NCI-H460 (cell line): ENCODE data around the gene NOPCHAP1. TPM values are rescaled to one million over a fixed set of nuclear protein-coding genes. Genes with fewer than 3 reads are reported as not detected.
"Not testable (repeated sequence)": the region's sequence is repeated elsewhere in the genome, so short reads cannot be mapped to it uniquely, and the experiment has no call there.

Experiments
- DNase-seq: peaks from one replicate; pipeline ENCODE4 v3.0.0-alpha.2; 2016; ENCODE audit warnings: low read depth; ENCODE audit errors: extremely low read depth
- polyA plus RNA-seq: library from polyadenylated mRNA; depleted of rRNA; stranded (reverse); fragments of >200 nt; gene quantifications from 2 replicates; pipeline ENCODE4 v1.2.3, GENCODE V29; 2014; cell fraction: nucleus; rRNA removed
- total RNA-seq: library from RNA; depleted of rRNA; stranded (reverse); fragments of >200 nt; shearing (Covaris generic); gene quantifications from 2 replicates; pipeline ENCODE4 v1.2.3, GENCODE V29; 2014; rRNA removed

The NOPCHAP1 gene, protein sequence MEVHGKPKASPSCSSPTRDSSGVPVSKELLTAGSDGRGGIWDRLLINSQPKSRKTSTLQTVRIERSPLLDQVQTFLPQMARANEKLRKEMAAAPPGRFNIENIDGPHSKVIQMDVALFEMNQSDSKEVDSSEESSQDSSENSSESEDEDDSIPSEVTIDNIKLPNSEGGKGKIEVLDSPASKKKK
- 24.4 and 29.9 TPM in 2 replicates for total RNA-seq
- 2.8 and 33.8 TPM in 2 replicates for polyA plus RNA-seq

DNA sequence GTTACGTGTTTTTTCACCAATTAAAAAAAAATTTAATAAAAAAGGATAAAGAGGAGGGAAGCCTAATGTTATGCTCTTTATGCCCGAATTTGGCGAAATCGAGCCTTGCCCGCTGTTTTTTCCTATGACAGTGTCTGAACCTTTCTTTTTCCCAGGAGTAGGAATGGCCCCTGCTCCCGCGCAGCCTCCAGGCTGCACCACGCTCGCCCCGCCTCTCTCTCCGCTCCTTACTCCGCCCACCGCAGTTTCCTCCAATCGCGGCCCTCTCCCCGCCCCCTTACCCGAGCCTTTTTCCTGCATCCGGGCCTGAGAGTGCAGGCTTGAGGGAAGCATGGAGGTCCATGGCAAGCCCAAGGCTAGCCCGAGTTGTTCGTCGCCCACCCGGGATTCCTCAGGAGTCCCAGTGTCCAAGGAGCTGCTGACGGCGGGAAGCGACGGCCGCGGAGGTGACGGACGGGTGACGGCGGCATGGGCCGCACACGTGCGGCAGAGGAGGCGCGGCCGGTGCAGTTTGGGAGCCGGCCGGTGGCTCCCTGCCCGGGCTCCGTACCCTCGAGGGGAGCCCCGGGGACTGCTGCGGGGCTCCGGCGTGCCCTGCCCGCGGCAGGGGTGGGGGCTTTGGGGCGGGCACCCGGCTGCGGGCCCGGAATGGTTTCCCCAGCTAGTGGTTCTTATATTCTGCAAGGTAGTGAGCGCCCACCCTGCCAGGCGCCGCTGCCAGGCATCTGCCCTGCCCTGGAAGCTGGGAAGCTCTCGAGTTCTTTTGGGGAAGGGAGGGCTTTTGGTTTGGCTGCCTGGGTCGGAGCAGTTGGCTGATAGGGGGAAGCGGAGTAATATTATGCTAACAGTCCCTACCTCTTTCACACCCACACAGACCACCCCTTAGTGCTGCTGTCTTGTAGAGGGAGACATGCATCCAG is at the start of gene NOPCHAP1:
Gene NOPCHAP1 (plus strand): TSS at position 295 of the 920 bp plus-strand sequence. CDS start 37 bp downstream, at position 332.
- peak; percentile 90 for DNase-seq

DNA sequence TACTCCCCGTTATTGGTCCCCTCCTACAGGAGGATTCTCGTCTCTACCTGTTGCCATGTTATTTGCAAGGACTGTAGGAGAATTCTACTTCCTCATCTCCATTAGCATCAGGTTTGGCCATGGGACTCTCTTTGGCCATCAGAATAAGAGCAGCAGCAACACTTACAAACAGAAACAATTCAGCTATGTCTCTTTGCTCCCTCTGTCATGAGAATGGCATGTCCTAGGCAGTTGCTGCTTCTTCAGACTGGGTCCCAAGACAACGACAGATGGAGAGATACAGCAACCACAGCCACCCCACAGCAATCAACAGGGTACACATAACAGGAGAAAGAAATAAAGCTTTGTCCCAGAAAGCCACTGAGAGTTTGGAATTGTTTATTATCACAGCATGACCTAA is 47.7 kb upstream of the NOPCHAP1 start:
- no peak for DNase-seq

DNA sequence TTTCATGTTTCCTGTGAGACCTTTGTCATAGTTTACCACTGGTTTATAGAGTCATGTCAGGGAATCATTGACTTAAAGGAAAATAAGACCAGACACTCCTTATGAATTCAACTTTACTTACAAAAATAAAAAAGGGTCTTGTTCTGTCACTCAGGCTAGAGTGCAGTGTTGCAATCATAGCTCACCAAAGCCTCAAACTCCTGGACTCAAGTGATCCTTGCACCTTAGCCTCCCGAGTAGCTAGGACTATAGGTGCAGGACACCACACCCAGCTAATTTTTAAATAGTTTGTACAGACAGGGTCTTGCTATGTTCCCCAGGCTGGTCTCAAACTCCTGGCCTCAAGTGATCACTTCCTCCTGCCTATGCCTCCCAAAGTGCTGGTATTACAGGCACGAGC is 47.0 kb upstream of the NOPCHAP1 start:
- DNase-seq, result no peak

DNA sequence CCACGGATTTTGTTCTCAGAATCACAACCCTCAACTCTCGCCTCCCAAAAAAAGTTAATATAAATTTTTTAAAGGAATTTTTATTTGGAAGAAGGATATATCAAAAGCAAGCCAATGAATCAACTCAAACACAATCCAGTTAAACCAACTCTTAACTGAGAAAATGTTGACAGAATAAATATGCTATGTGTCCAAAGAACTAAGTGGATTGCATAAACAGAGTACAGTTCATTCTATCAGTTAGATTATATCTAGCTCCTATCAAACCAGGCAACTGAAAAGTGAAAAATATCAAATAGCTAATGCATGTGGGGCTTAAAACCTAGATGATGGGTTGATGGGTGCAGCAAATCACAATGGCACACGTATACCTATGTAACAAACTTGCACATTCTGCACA is 44.7 kb upstream of the NOPCHAP1 start:
- no peak for DNase-seq

DNA sequence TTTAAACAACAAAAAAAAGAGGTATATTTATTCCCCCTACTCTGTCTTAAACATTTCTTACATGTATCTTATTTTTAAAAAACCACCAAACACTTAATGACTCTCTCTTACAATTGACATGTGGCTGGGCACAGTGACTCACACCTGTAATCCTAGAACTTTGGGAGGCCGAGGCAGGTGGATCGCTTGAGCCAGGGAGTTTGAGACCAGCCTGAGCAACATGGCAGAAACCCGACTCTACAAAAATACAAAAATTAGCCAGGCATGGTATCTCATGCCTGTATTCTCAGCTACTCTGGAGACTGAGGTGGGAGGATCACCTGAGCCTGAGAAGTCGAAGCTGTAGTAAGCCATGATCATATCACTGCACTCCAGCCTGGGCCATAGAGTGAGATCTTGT is 44.0 kb upstream of the NOPCHAP1 start:
- no peak for DNase-seq

DNA sequence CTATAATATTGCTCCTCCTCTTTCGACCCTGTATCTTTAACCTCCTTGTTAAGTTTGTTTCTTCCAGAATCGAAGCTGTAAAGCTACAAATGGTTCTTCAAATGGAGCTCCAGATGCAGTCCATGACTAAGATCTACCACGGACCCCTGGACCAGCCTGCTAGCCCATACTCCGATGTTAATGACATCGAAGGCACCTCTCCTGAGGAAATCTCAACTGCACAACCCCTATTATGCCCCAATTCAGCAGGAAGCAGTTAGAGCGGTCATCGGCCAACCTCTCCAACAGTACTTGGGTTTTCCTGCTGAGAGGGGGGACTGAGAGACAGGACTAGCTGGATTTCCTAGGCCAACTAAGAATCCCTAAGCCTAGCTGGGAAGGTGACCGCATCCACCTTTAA is 42.7 kb upstream of the NOPCHAP1 start:
- not testable (repeated sequence) for DNase-seq

DNA sequence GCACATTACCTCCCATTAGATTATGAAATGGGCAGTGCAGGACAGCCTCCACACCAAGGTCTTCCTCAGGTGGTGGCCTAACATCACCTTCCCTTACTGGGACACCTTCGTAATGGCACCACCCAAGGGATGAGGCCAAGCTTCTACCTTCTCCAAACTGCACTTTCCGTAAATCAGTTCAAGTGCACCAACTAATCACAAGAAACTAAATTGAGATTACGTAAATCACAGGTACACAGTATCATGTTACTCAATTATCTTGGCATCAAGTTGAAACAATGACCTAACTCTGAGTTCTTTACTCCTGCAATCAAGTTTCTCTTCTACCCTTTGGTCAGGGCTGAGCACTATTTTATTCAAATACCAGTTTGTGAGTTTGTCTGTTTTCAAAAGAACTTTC is 41.9 kb upstream of the NOPCHAP1 start:
- no peak for DNase-seq

DNA sequence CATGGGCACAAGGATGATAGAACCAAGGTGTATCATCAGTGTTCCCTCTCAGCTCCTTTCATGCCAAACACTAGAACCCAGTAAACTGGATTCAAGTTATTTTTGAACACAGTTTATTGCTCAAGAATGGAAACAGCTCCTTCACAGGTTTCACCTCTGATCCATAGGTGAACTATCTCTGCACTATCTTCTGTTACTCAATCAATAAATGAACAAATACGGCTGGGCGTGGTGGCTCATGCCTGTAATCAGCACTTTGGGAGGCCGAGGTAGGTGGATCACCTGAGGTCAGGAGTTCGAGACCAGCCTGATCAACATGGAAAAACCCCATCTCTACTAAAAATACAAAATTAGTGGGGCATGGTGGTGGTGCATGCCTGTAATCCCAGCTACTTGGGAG is 37.4 kb upstream of the NOPCHAP1 start:
- not testable (repeated sequence) for DNase-seq

DNA sequence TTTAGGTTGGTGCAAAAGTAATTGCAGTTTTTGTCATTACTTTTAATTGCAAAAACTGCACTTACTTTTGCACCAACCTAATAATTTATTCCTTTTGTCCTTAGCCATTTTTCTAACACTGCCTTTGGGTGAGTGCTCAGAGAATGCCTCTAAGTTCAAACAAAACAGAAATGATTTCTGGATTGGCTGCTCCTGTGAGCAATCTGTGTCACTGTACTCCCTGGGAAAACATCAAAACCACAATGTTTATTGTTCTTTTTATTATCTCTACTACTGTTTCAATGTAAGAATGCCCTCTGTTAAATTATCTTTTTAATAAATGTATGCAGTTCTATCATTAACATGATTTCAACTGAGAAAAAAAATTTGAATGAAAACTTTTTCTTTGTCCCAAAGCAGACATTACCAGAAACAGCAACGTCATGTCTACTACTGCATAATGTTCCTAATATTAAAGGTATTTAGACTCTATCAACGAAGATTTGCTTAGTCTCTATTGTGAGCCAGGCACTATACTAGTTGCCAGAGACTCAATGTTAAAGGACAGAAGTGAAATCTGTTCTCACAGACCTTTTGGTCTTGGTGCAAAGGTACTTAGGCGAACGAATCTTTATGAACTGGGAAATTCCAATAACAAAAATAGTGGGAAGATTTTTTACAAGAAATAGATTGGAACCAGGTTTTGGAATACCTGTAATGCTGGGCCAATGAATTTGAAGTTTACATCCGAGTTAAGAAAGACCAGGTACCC is 34.2 kb upstream of the NOPCHAP1 start:
- no peak for DNase-seq

DNA sequence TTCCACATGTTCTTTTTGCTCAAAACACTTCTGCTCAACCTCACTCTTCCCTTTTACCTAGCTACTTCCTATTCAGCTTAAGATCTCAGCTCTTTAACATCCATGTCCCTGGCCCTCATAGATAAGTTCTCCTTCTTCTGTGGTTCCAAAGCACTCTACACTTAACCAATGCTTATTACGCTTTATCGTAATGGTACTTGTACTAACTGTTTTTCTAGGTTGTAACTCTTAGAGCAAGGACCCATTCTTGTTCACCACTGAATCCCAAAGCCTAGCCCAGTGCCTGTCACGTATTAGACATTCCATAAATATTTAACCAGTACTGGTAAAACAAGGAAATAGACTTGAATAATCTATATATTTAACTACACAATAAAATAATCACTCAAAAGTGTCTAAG is 33.3 kb upstream of the NOPCHAP1 start:
- no peak for DNase-seq

DNA sequence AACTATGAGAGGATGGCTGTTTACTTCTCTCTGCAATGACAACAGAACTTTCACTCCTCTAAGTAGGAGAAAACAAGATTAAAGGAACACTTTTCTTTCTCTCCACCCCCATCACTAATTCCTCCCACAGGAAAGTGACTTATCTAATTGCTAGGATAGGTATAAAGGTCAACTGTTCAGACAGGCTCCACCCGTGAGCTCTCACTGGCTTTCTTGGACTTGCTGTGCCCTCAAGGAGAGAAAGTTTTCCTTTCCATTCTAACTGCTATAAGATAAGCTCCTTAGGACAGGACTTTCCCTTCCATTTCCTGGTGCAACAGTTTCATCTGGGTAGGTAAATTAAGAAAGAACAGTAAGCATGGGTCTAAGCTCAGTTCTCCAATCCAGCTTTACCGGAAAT is 32.8 kb upstream of the NOPCHAP1 start:
- no peak for DNase-seq

DNA sequence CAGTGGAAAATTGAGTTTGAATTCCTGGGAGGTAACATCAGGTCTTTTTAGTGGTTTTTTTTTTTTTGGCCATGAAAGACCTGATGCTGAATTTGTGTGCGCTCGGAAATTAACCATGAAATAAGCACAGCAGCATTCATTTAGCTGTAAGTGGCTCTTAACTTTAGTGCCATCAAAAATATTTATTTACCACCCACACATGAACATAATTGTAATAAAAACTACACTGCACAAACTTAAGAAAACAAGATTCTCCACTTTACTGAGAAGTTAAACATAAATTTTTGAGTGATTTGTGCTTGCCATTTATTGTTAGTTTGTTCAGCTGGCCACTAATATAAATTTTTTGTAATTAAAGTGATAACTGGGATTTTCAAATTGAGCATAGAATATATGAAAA is 30.4 kb upstream of the NOPCHAP1 start:
- DNase-seq, result no peak

DNA sequence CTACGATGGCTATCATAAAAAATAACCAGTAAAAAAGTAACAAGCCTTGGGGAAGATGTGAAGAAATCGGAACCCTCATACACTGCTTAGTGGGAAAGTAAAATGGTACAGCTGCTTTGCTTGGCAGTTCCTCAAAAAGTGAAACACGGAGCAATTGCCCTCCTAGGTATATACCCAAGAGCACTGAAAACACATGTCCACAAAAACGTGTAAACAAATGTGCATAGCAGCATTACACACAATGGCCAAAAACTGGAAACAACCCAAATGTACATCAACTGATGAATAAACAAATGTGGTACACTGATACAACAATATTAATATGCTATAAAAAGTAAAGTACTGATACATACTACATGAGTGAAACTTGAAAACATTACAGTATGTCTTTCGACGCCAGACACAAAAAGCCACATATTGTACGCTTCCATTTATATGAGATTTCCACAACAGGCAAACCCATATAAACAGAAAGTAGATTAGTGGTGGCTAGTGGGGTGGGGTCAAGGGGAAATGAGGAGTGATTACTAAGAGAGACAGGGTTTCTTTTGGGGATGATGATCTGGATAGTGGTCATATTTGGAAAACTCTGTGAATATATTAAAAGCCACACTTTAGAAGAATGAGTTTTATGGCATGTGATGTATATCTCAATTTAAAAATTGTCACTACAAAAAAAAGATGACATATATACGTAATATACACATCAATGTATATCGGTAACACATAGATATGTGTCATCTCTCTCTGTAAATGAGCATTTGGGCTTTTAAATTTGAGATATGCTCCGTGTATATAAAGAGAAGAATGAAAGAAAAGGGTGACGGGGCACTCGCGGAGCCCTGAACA is 29.0 kb upstream of the NOPCHAP1 start:
- no peak for DNase-seq

DNA sequence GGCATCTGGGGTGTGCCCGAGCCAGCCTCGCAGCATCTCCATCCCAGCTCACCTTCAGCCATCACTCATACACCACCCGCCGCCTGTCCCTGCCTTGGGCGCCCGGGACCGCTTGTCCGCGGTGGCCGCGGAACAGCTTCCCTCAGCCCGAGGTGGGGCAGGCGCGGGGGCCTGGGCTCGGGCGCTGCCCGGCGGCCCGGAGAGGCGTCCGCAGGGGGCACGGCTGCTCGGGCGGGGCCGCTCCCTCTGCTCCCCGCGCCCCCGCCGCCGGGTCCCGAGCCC is 28.5 kb upstream of the NOPCHAP1 start:
- no peak for DNase-seq

DNA sequence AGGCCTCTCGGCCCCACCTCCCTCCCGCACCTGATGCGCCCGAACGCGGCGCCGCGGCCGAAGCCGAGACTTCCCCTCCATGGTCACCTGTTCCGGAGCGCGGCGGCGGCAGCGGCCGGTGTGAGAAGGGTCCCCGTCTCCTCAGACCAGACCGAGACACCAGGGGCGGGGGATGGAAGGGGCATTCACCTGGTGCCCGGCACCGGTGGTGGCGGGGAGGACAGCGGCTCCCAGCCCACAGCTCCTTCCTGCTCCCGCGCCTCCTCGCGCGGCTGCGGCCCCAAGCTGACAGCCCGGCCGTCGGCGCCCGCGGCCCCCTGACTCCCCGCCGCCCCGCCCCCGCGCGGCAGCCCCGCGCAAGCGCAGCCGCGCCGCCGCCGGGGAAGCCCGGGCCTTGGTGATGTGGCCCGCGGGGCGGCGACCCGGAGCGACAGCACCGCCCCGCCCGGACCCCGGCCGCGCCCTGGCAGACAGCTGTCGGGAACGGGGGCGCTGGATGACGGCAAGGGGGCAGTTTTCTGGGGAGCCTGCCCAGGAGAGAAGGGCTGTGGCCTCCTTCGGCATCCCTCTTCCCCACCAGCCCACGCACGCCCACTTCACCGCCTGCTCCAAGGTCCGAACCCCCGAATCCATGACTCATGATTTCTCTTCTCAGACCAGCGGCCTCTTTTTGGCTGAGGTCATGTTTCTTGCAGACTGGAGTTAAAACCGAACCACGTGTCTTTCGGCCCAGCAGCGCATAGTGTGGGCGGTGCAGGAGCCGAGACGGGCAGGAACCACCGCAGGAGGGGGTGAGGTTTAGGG is 27.9 kb upstream of the NOPCHAP1 start, which contains the start of gene SLC41A2:
Gene SLC41A2 (minus strand): TSS at position 290 of the 804 bp plus-strand sequence. CDS start 29,763 bp downstream, outside the sequence.
- peak; percentile 76 for DNase-seq

DNA sequence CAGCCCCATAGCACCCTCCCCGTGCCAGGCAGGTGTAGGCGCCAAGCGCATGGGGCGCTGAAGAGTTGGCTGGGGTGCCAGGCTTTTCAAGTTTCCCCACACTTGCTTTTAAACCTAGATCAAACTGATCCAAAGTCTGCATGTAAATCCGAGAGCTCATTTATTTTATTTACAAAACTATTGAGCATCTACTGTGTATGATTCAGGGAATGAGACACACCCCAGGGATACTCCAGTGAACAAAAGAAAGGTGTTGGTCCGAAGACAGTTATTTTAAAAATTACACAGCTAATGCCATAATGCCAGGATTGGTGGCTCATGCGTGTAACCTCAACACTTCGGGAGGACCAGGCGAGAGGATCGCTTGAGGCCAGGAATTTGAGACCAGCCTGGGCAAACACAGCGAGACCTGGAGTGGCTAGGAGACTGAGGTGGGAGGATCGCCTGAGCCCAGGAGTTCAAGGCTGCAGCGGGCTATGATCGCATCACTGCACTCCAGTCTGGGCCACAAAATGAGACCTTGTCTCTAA is 27.2 kb upstream of the NOPCHAP1 start:
- DNase-seq, result no peak

DNA sequence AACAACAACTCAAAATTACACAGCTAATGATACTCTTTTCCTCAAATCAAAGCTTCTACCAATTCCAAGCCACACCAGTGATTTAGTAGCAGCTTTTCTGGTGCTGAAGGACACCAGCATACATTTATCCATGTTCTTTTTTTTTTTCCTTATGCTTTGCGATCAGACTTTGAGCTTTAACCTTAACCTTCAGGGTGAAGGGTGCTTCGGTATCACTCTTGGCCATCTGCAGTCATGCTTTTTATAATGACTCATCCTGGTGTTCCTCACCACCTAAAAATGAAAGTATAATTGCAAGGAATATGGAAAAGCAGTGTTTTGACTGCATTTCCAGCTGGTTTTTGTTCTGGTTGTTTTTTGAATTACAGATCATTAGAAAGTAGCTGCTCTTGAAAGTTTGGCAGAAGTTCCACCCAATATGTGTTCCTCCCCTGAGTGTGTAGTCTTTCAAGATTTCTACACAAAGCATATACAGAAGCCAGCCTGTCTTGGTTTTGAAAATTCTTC is 26.7 kb upstream of the NOPCHAP1 start:
- no peak for DNase-seq

DNA sequence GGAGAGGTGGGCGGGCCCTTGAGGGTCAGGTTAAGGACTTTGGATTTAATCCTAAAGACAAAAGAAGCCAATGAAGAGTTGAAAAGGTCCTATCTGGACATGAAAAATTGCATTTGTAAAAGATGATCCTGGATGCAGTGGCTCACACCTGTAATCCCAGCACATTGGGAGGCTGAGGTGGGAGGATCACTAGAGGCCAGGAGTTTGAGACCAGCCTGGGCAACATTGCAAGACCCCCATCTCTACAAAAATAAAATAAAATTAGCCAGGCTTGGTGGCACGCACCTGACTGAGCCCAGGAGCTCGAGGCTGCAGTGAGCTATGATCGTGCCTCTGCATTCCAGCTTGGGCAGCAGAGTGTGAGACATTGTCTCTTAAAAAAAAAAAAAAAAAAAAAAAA is 25.7 kb upstream of the NOPCHAP1 start:
- DNase-seq, result no peak

DNA sequence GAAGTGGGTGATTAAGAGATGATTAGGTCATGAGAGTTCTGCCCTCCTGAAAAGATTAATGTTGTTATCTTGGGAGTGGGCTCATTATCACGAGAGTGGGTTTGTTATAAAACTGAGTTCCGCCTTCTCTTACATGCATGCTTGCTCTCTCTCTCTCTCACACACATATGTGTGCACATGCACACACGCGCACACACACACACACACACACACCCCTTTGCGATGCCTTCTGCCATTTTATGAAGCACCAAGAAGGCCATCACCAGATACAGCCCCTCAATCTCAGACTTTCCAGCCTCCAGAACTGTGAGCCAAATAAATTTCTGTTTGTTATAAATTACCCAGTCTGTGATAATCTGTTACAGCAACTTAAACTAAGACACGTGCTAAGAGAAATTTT is 22.4 kb upstream of the NOPCHAP1 start:
- DNase-seq, result no peak
